Glutamatergic neuron (in vitro differentiated cells): ENCODE data around the gene ECE1. TPM values are rescaled to one million over a fixed set of nuclear protein-coding genes. Genes with fewer than 3 reads are reported as not detected.

Source experiments
- DNase-seq: peaks from one replicate; pipeline ENCODE4 v3.0.0; 2022
- H3K27ac Mint-ChIP-seq: one replicate; pipeline ENCODE4 v1.8.0; 2020; ENCODE audit warnings: mild to moderate bottlenecking, mixed read lengths, inconsistent platforms; ENCODE audit not compliant: unreplicated experiment
- H3K27me3 Mint-ChIP-seq: one replicate; pipeline ENCODE4 v1.8.0; 2020; ENCODE audit warnings: mild to moderate bottlenecking, moderate library complexity, mixed read lengths, inconsistent platforms; ENCODE audit not compliant: unreplicated experiment
- H3K36me3 Mint-ChIP-seq: one replicate; pipeline ENCODE4 v1.8.0; 2020; ENCODE audit warnings: mild to moderate bottlenecking, mixed read lengths, inconsistent platforms; ENCODE audit not compliant: unreplicated experiment
- H3K4me1 Mint-ChIP-seq: one replicate; pipeline ENCODE4 v1.8.0; 2020; ENCODE audit warnings: mild to moderate bottlenecking, low read depth, mixed read lengths, inconsistent platforms; ENCODE audit not compliant: unreplicated experiment
- H3K4me3 Mint-ChIP-seq: one replicate; pipeline ENCODE4 v1.8.0; 2020; ENCODE audit warnings: mild to moderate bottlenecking, mixed read lengths, inconsistent platforms; ENCODE audit not compliant: unreplicated experiment
- H3K9me3 Mint-ChIP-seq: one replicate; pipeline ENCODE4 v1.8.0; 2020; ENCODE audit warnings: mild to moderate bottlenecking, moderate library complexity, mixed read lengths, inconsistent platforms; ENCODE audit not compliant: unreplicated experiment
- CTCF ChIP-seq: fragments of 200-600 bp; sonication (generic); IDR thresholded peaks from one replicate; pipeline ENCODE4 v1.5.0; 2021; ENCODE audit not compliant: partially characterized antibody, unreplicated experiment
- total RNA-seq: library from RNA; stranded (reverse); fragmentation: NEBNext Ultra II Directional; extraction: Animal tissue kit (Norgen Biotek cat#: 25700); gene quantifications from one replicate; pipeline ENCODE4 v1.2.1, GENCODE V29; 2021; ENCODE audit not compliant: unreplicated experiment

ECE1 gene
- total RNA-seq, 1 donor from 2014 or later: 36.1 TPM

- no peak for TF ChIP-seq CTCF
- peaks cover 15% of the 10 kb centered on the region for H3K9me3 Mint-ChIP-seq
- peak overlapping the region; percentile 15 for H3K27ac Mint-ChIP-seq
- no peak overlapping the region for H3K4me3 Mint-ChIP-seq
- no peaks in the 10 kb centered on the region for H3K36me3 Mint-ChIP-seq
- peaks cover 6% of the 10 kb centered on the region for H3K27me3 Mint-ChIP-seq
- peaks cover 58% of the 10 kb centered on the region for H3K4me1 Mint-ChIP-seq
- DNase-seq: no peak
These were observed 18.8 kb upstream of the ECE1 start for GRCh38 chr1:21308847-21309652.

GRCh38 chr1:21308330-21308729, 18.1 kb upstream of the ECE1 start:
- H3K9me3 Mint-ChIP-seq: peaks cover 15% of the 10 kb centered on the region
- peaks cover 52% of the 10 kb centered on the region for H3K4me1 Mint-ChIP-seq
- H3K27me3 Mint-ChIP-seq: peaks cover 9% of the 10 kb centered on the region
- TF ChIP-seq CTCF: no peak
- peak overlapping the region; percentile 14 for H3K27ac Mint-ChIP-seq
- H3K36me3 Mint-ChIP-seq: no peaks in the 10 kb centered on the region
- DNase-seq: no peak
- H3K4me3 Mint-ChIP-seq: peak overlapping the region; percentile 2

GRCh38 chr1:21307663-21308305, 17.5 kb upstream of the ECE1 start:
- Mint-ChIP-seq H3K36me3 (no peaks in the 10 kb centered on the region), H3K27ac (peak overlapping the region; percentile 14), H3K4me3 (peak overlapping the region; percentile 2), H3K9me3 (peaks cover 17% of the 10 kb centered on the region), H3K4me1 (peaks cover 48% of the 10 kb centered on the region), H3K27me3 (peaks cover 9% of the 10 kb centered on the region)
- DNase-seq: peak; percentile 56
- TF ChIP-seq CTCF: no peak

- no peak for TF ChIP-seq CTCF
- Mint-ChIP-seq H3K27ac (peak overlapping the region; percentile 88), H3K4me3 (peak overlapping the region; percentile 61), H3K4me1 (peaks cover 46% of the 10 kb centered on the region), H3K36me3 (no peaks in the 10 kb centered on the region), H3K27me3 (peaks cover 9% of the 10 kb centered on the region), H3K9me3 (peaks cover 17% of the 10 kb centered on the region)
- no peak for DNase-seq
These were observed 16.9 kb upstream of the ECE1 start for GRCh38 chr1:21307210-21307609.

- Mint-ChIP-seq H3K36me3 (no peaks in the 10 kb centered on the region), H3K9me3 (peaks cover 17% of the 10 kb centered on the region), H3K4me1 (peaks cover 46% of the 10 kb centered on the region), H3K4me3 (no peak overlapping the region), H3K27ac (peak overlapping the region; percentile 91), H3K27me3 (peaks cover 11% of the 10 kb centered on the region)
- DNase-seq: peak; percentile 61
- TF ChIP-seq CTCF: no peak
These were observed 15.6 kb upstream of the ECE1 start for GRCh38 chr1:21305900-21306189.
